Tibial artery (tissue), 4 donors: ENCODE measurements around the gene GPR89B.

Source experiments
- DNase-seq, 2 donors: peaks; one replicate each; pipeline ENCODE4 v3.0.0-alpha.2; 2019
- H3K27ac ChIP-seq, 2 donors: fragments of 200-600 bp; sonication (generic) in 1 of 2; 1 replicate in 1 of 2; 2 replicates in 1 of 2; pipeline ENCODE4 v1.5.1; 2018 to 2019; ENCODE audit warnings: mild to moderate bottlenecking in 1 of 2
- H3K27me3 ChIP-seq, 2 donors: fragments of 200-600 bp; sonication (generic) in 1 of 2; one replicate each; pipeline versions ENCODE4 v1.5.1 to v1.6.0; 2016 to 2019
- H3K36me3 ChIP-seq, 3 donors: fragments of 200-600 bp; sonication (generic) in 2 of 3; one replicate each; pipeline ENCODE4 v1.5.1; 2016 to 2019; ENCODE audit warnings: mild to moderate bottlenecking in 2 of 3
- H3K4me1 ChIP-seq, 4 donors: fragments of 200-600 bp; sonication (generic) in 2 of 4; 1 replicate in 3 of 4; 2 replicates in 1 of 4; pipeline ENCODE4 v1.5.1; 2016 to 2019
- H3K4me3 ChIP-seq, 2 donors: fragments of 200-600 bp; sonication (generic) in 1 of 2; 1 replicate in 1 of 2; 2 replicates in 1 of 2; pipeline ENCODE4 v1.5.1; 2018 to 2019; ENCODE audit warnings: mild to moderate bottlenecking in 2 of 2
- H3K9me3 ChIP-seq, 3 donors: fragments of 200-600 bp; sonication (generic) in 1 of 3; one replicate each; pipeline ENCODE4 v1.5.1; 2016 to 2019
- intact Hi-C: fragments of 100-400 bp; cut with DNase I; formaldehyde crosslinking; loops from one replicate; pipeline ENCODE4 v1.15.0; 2023; ENCODE audit warnings: low total_unique reads
- TF ChIP-seq, protein P1 (sequence below), 2 experiments: fragments of 200-600 bp in 1 of 2; fragments of 450-650 bp in 1 of 2; IDR thresholded peaks; one replicate each; pipeline ENCODE4 v1.5.1; 2017 to 2019; ENCODE audit warnings: antibody characterized with exemption in 2 of 2, mild to moderate bottlenecking in 1 of 2, moderate library complexity in 1 of 2

GPR89B gene

DNA sequence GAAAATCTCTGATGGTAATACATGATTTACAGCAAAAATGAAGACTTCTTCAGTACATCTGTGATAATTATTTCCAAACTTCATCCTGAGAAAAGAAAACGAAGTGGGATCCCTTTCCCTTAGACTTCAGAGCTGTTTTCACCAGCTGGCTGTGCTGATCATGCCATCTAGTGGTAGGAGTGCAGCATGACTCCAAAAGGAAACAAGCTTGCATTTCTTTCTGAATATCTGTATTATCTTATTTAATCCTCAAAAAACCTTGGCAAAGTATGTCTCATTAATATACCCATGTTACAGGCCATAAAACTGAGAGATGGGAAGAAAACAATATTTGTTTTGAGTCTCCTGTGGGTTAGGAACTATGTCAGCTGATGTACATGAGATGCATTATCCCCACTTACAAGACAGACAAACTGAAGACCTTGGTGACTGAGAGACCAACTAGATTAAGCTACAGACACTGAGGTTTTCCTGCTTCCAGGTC, 35.4 kb upstream of the GPR89B start:
- Histone ChIP-seq H3K36me3 (no peaks in the 10 kb centered on the region), H3K27me3 (no peaks in the 10 kb centered on the region), H3K9me3 (no peaks in the 10 kb centered on the region), H3K4me3 (no peak overlapping the region), H3K27ac (no peak overlapping the region), H3K4me1 (peaks cover 0 to 14% (median 4%) of the 10 kb centered on the region in 4 donors)
- TF ChIP-seq, protein P1, sequence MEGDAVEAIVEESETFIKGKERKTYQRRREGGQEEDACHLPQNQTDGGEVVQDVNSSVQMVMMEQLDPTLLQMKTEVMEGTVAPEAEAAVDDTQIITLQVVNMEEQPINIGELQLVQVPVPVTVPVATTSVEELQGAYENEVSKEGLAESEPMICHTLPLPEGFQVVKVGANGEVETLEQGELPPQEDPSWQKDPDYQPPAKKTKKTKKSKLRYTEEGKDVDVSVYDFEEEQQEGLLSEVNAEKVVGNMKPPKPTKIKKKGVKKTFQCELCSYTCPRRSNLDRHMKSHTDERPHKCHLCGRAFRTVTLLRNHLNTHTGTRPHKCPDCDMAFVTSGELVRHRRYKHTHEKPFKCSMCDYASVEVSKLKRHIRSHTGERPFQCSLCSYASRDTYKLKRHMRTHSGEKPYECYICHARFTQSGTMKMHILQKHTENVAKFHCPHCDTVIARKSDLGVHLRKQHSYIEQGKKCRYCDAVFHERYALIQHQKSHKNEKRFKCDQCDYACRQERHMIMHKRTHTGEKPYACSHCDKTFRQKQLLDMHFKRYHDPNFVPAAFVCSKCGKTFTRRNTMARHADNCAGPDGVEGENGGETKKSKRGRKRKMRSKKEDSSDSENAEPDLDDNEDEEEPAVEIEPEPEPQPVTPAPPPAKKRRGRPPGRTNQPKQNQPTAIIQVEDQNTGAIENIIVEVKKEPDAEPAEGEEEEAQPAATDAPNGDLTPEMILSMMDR (IDR thresholded peaks at IDR 0.05), result peak; percentile 93 to 95
- DNase-seq, result no peak
- intact Hi-C loops, result loop anchor here (2.0 kb wide), 1 partner anchor 168 kb away; no protein-coding TSS in a partner anchor

DNA sequence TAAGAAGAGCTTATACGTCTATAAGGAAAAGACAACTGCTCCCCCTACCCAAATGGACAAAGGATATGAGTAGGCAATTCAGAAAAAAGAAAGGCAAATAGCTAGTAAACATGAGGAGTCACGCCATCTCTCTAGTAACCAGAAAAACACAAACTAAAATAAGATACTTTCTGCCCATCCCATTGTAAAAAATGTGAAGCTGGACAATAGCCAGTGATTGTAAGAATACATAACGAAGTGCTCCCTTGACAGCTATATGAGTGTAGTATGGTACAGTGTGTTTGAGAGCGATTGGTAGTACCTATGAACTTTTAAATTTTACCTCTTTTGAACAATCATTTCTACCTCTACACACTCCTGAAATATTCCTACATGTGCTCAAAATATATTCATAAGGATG, 33.1 kb upstream of the GPR89B start:
- intact Hi-C loops, result no loop called here

DNA sequence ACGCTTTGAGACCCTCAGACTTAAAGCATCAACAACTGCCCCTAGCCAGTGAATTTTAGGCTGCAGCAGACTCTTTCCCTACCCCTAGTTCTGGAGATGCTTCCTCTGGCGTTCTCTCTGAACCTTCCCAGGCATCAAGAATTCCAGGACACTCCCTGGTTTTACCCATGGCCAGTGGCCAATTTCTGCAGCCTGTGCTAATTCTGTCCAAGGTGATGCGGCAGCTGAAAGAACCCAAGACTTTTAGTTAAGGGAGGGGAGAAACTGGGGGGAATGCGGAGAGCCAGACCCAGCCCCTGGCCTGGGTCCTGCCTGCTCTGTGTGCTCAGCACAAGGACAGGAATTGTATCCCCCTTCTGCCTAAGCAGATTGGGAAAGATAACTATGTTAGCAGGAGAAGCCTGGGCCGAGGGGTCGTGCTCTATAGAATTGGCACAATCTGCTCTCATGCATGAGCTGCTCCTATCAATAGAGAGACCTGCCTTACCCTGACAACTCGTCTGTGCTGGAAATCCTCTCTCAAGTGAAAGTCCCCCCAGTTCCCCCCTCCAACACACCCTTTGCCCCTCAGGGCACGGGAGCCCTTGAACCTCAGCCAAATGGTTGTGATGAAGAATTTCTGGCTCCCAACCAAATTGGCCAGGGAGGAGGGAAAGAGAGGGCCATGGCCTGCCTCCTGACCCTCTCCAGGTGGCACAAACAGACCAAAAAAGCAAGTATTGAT, 31.0 kb upstream of the GPR89B start:
- no peaks in the 10 kb centered on the region for H3K9me3 ChIP-seq
- TF ChIP-seq, protein P1 (IDR thresholded peaks at IDR 0.05), result no peak
- no peaks in the 10 kb centered on the region for H3K36me3 ChIP-seq
- H3K4me3 ChIP-seq, result no peak overlapping the region
- intact Hi-C loops, result no loop called here
- no peak overlapping the region for H3K27ac ChIP-seq
- peaks cover 0 to 9% (median 0%) of the 10 kb centered on the region in 4 donors for H3K4me1 ChIP-seq
- H3K27me3 ChIP-seq, result no peaks in the 10 kb centered on the region
- DNase-seq, result no peak

More for the DNA sequence above, 33.1 kb upstream of the GPR89B start:
- TF ChIP-seq, protein P1 (IDR thresholded peaks at IDR 0.05), result no peak
- Histone ChIP-seq H3K27me3 (no peaks in the 10 kb centered on the region), H3K9me3 (no peaks in the 10 kb centered on the region), H3K36me3 (no peaks in the 10 kb centered on the region), H3K4me3 (no peak overlapping the region), H3K4me1 (peaks cover 0 to 12% (median 3%) of the 10 kb centered on the region in 4 donors), H3K27ac (no peak overlapping the region)
- DNase-seq, result no peak

DNA sequence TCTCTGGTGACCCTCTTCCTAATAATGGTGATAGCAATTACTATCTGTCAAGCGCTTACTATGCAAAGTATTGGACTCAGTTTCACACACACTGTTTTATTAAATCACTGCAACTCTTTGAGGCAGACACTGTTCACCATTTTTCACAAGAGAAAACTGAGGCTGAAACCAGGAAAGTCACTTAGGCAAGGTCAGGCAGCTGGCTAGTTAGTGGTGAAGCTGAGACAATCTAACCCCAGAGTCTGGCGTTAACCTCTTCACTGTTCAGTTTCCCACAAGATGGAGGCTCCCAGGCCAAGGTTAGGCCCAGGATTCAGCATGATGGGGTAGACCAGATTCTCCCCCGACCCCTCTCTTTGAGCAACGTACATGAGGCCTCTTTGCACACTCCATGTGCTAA, 30.4 kb upstream of the GPR89B start:
- H3K36me3 ChIP-seq, result no peaks in the 10 kb centered on the region
- intact Hi-C loops, result no loop called here
- peaks cover 0 to 4% (median 0%) of the 10 kb centered on the region in 4 donors for H3K4me1 ChIP-seq
- H3K27me3 ChIP-seq, result no peaks in the 10 kb centered on the region
- H3K4me3 ChIP-seq, result no peak overlapping the region
- H3K27ac ChIP-seq, result no peak overlapping the region
- DNase-seq, result no peak
- no peaks in the 10 kb centered on the region for H3K9me3 ChIP-seq
- TF ChIP-seq, protein P1 (IDR thresholded peaks at IDR 0.05), result no peak

DNA sequence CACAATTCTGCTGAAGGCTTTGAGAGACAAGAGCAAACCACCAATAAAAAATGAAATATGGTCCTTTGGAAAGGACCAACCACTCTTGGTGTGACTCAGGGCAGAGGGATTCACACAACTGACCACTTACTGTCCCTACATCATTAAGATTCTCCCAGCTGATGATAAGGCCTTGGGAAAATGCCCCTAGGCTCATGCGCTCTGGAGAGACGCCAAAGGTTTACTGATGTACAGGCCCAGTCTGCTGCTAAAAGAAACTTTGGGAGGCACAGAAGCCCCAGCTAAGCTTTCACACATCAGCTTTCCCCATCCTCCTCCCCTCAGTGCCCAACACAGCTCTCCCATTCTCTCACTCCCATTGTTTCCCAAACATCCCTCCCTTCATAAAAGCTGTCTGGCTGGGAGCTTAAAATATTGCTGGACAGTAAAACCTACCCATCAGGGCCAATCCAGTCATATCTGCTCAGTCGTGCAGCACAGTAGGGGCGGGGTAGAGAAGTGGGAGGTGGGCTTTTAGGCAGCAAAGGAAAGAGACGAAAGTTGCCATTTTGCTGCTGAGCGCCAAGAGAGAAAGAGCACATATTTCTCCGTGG, 25.9 kb upstream of the GPR89B start, which contains the start of gene GJA8:
TSS of gene GJA8 (plus strand) at position 543 of the 593 bp plus-strand sequence. CDS start 5,161 bp downstream, outside the sequence.
- DNase-seq, result no peak
- TF ChIP-seq, protein P1 (IDR thresholded peaks at IDR 0.05), result no peak
- no peak within 1 kb of the TSS for H3K4me3 ChIP-seq
- peaks cover 0 to 2% (median 0%) of the 10 kb centered on the region in 4 donors for H3K4me1 ChIP-seq
- no peaks in the 10 kb centered on the region for H3K9me3 ChIP-seq
- no peak within 1 kb of the TSS for H3K27ac ChIP-seq
- H3K27me3 ChIP-seq, result no peaks in the 10 kb centered on the region
- intact Hi-C loops, result no loop called here
- no peaks in the 10 kb centered on the region for H3K36me3 ChIP-seq
